GM12878 (cell line): Measurements from ENCODE around the gene PSTPIP2.

Experiments used
- EED ChIP-seq: sonication (generic); IDR thresholded peaks from 2 replicates; pipeline ENCODE4 v1.6.1; 2016; ENCODE audit warnings: antibody characterized with exemption, low read depth
- YY1 ChIP-seq: IDR thresholded peaks from 2 replicates; pipeline ENCODE4 v1.6.1; 2011; ENCODE audit warnings: low read depth, mild to moderate bottlenecking, low read length
- TF ChIP-seq, protein P1 (sequence below): IDR thresholded peaks from 2 replicates; pipeline ENCODE4 v1.6.1; 2011; ENCODE audit warnings: mild to moderate bottlenecking, low read depth, low read length, moderate library complexity; ENCODE audit not compliant: insufficient replicate concordance

DNA sequence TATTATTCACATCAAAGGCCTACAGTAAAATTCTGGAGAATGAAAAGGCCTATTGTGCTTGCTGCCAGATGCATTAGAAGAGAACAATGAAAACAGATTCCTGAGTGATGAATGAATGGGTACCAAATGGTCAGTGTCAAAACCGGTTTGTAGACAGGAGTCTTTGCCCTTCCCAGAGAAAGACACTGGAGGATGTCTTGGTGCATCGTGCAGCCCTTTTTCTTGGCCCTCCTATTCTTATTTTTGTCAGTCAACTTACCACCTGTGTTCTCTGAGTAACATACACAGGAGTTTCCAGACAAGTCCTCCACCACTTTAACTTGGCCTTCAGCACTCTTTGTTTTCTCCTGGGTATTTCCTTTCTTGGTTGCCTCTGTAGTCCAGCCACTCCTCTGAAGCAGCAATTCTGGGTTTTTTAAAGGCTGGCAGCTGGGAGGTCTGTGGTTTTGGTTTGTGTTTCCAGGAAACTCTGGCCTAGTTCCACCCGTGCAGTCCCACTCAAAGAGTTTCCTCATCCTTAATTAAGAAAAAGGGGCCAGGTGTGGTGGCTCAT is 29.4 kb downstream of the PSTPIP2 start:
- TF ChIP-seq, protein P1, sequence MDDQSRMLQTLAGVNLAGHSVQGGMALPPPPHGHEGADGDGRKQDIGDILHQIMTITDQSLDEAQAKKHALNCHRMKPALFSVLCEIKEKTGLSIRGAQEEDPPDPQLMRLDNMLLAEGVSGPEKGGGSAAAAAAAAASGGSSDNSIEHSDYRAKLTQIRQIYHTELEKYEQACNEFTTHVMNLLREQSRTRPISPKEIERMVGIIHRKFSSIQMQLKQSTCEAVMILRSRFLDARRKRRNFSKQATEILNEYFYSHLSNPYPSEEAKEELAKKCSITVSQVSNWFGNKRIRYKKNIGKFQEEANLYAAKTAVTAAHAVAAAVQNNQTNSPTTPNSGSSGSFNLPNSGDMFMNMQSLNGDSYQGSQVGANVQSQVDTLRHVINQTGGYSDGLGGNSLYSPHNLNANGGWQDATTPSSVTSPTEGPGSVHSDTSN = no peak
- no peak for TF ChIP-seq EED
- TF ChIP-seq YY1 = no peak
